Naive thymus-derived CD8-positive, alpha-beta T cell (primary cell): ENCODE results near the gene MVB12B. TPM values are rescaled to one million over a fixed set of nuclear protein-coding genes. Genes with fewer than 3 reads are reported as not detected.

Source experiments
- ATAC-seq, 2 donors: fragments of 150-1000 bp; cut with Tn5 transposase in 1 of 2; sonication (Bioruptor Pico), chemical (Tn5 transposase) in 1 of 2; 1 replicate in 1 of 2; 2 replicates in 1 of 2; pipeline ENCODE4 v1.10.0; 2021; ENCODE audit warnings: mild to moderate bottlenecking in 2 of 2, moderate library complexity in 2 of 2
- POLR2A ChIA-PET: fragments of 350-600 bp; sonication (Branson Sonifier 250); formaldehyde crosslinking; loops from one replicate; lab custom pipeline; 2021; ENCODE audit warnings: antibody characterized with exemption; lab: Charles Lee
- DNase-seq, 10 donors: peaks; one replicate each; pipeline versions ENCODE4 v3.0.0 to v3.0.0-alpha.2; 2020 to 2022
- H3K27ac Mint-ChIP-seq, 10 donors: one replicate each; pipeline ENCODE4 v1.8.0; 2020 to 2022; ENCODE audit warnings: mild to moderate bottlenecking in 10 of 10, mixed read lengths in 10 of 10, moderate library complexity in 4 of 10, inconsistent platforms in 1 of 10
- H3K27me3 Mint-ChIP-seq, 5 donors: one replicate each; pipeline ENCODE4 v1.8.0; 2021 to 2022; ENCODE audit warnings: mixed read lengths in 5 of 5
- H3K36me3 Mint-ChIP-seq, 3 donors: one replicate each; pipeline ENCODE4 v1.8.0; 2020 to 2022; ENCODE audit warnings: mixed read lengths in 3 of 3, mild to moderate bottlenecking in 2 of 3, inconsistent platforms in 1 of 3
- H3K4me1 Mint-ChIP-seq, 4 donors: one replicate each; pipeline ENCODE4 v1.8.0; 2021 to 2022; ENCODE audit warnings: mixed read lengths in 4 of 4
- H3K4me3 Mint-ChIP-seq, 10 donors: one replicate each; pipeline ENCODE4 v1.8.0; 2020 to 2022; ENCODE audit warnings: mild to moderate bottlenecking in 10 of 10, mixed read lengths in 10 of 10, moderate library complexity in 6 of 10, inconsistent platforms in 1 of 10
- H3K9me3 Mint-ChIP-seq, 9 donors: one replicate each; pipeline ENCODE4 v1.8.0; 2020 to 2022; ENCODE audit warnings: mixed read lengths in 9 of 9, mild to moderate bottlenecking in 3 of 9, inconsistent platforms in 1 of 9, moderate library complexity in 1 of 9
- polyA plus RNA-seq, 3 donors: library from polyadenylated mRNA; unstranded; fragments of 300-500 nt; fragmentation: Illumina TruSeq; gene quantifications; one replicate each; pipeline ENCODE4 v1.2.3, GENCODE V29; 2021
- total RNA-seq, 8 experiments: library from RNA in 2 of 8; stranded (reverse) in 2 of 8; gene quantifications; one replicate each; pipeline ENCODE4 v1.2.3 and lab custom pipeline; 2021 to 2026

The MVB12B gene
- total and polyA plus RNA-seq, 5 experiments from 2014 or later, result 7.2 to 28.6 (median 12.5) TPM

DNA sequence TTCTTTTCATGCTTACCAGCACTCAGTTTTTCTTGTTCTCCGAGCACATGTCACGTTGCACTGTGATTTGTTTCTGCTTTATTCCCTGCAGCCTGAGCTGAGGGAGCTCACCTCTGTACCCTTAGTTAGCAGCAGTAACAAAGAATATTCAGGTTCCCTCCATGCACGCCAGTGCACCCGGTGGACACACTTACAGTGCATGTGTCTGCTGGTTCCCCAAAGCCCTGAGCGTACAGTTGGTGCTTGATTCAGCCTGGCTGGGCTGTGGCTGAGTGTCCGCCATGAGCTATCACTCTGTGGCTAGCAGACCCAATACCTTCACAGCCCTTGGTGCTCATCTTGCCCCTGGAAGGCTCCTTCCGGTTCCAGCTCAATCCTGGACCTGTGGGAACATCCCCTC is 93.5 kb downstream of the MVB12B start:
- no peak overlapping the region for H3K4me3 Mint-ChIP-seq

DNA sequence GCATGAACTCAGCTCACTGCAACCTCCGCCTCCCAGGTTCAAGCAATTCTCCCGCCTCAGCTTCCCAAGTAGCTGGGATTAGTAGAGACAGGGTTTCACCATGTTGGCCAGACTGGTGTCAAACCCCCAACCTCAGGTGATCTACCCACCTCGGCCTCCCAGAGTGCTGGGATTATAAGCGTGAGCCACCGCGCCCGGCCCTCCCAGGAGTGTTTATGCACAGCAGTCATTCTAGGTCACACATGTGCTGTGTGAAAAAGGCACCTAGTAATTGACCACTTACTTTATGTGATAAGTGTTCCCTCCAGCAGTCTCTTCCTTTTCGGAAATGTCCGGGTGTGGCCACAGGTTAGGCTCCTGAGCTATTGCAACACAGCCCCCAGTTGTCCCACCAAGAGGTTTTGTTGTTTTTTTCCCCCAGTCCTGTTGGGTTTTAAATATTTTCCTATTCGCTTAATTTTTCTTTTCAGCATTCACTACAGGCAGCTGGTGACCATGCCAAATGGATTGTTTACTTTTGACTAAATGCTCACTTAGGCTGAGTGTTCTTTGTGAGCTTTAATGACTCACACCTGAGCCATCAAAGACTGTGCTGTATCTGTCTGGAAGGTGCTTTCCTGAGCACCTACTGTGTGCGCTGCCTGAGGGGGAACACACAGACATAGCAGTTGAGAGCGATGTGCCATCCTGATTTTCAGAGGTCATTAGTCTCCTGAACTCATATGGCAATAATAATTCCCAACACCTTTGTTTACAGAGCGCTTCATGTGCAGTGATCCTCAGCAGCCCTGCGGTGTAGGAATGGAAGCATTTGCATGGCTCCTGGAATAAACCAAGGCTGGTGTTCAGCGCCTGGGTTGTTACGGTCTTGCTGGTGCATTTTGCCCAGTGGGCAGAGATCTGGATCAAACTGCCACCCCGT is 94.3 kb downstream of the MVB12B start:
- no peaks in the 10 kb centered on the region for H3K9me3 Mint-ChIP-seq
- no peak for DNase-seq
- no peaks in the 10 kb centered on the region for H3K27me3 Mint-ChIP-seq
- H3K27ac Mint-ChIP-seq, result peak overlapping the region in 3 of 10 donors; percentile 42 to 60 (median 56)
- no peak for ATAC-seq
- peaks cover 31 to 69% (median 43%) of the 10 kb centered on the region in 4 donors for H3K4me1 Mint-ChIP-seq
- H3K36me3 Mint-ChIP-seq, result peaks cover 0 to 25% (median 11%) of the 10 kb centered on the region in 3 donors
- no peak overlapping the region for H3K4me3 Mint-ChIP-seq
- POLR2A ChIA-PET, result interaction anchor here (1.1 kb wide), 1 partner anchor 78 kb away, joined by 4 read pairs; no protein-coding TSS in a partner anchor

More for the DNA sequence above, 93.5 kb downstream of the MVB12B start:
- no peak for ATAC-seq
- Mint-ChIP-seq H3K27ac (peak overlapping the region in 2 of 10 donors; percentile 20 to 47), H3K36me3 (peaks cover 0 to 30% (median 9%) of the 10 kb centered on the region in 3 donors), H3K4me1 (peaks cover 33 to 77% (median 49%) of the 10 kb centered on the region in 4 donors), H3K9me3 (no peaks in the 10 kb centered on the region), H3K27me3 (no peaks in the 10 kb centered on the region)
- DNase-seq, result no peak
- POLR2A ChIA-PET, result interaction anchor here (1.0 to 1.1 kb wide), 2 partner anchors 51 to 78 kb away, joined by 3 to 4 read pairs; no protein-coding TSS in a partner anchor

DNA sequence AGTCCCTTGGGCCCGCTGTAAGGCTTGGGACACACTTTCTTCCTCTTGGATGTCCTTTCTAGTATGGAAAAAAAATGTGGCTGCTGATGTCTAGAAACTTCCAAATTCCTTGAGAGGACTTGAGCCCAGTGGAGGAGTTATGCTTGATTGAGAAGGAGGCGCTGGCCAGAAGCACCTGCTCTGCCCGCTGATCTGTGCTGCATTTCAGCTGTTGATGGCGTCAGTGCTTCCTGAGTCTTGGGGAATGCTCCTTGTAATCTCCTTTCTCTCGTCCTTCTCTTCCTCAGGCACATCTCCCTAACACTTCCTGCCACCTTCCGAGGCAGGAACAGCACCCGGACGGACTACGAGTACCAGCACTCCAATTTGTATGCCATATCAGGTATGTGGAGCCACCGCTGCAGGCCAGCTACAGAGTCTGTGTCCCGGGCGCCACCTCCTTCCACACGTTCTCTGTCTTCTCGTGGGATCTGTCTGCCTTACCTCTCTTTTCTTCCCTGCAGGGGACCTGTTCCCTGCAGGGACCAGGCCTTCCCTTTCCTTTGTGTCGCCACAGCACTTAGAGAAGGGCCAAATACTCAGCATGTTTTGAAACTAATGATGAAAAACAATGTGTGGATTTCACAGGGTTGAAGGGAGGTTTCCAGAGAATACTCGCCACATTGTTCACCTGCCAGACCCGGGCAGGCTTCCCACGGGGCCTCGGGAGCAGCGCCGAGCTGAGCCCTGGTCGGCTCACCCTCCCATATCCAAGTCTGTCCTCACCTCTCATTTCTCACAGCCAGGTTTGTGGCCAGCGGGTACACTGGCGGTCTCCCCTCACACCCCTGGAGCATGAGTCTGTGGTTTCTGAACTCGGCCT is 95.2 kb downstream of the MVB12B start:
- Mint-ChIP-seq H3K4me3 (peak overlapping the region in 1 of 10 donors; percentile 39), H3K27me3 (no peaks in the 10 kb centered on the region), H3K9me3 (no peaks in the 10 kb centered on the region), H3K4me1 (peaks cover 31 to 70% (median 44%) of the 10 kb centered on the region in 4 donors), H3K27ac (peak overlapping the region in 6 of 10 donors; percentile 11 to 73 (median 56)), H3K36me3 (peaks cover 0 to 26% (median 12%) of the 10 kb centered on the region in 3 donors)
- POLR2A ChIA-PET, result no interaction called here
- ATAC-seq (no peak), DNase-seq (no peak)

DNA sequence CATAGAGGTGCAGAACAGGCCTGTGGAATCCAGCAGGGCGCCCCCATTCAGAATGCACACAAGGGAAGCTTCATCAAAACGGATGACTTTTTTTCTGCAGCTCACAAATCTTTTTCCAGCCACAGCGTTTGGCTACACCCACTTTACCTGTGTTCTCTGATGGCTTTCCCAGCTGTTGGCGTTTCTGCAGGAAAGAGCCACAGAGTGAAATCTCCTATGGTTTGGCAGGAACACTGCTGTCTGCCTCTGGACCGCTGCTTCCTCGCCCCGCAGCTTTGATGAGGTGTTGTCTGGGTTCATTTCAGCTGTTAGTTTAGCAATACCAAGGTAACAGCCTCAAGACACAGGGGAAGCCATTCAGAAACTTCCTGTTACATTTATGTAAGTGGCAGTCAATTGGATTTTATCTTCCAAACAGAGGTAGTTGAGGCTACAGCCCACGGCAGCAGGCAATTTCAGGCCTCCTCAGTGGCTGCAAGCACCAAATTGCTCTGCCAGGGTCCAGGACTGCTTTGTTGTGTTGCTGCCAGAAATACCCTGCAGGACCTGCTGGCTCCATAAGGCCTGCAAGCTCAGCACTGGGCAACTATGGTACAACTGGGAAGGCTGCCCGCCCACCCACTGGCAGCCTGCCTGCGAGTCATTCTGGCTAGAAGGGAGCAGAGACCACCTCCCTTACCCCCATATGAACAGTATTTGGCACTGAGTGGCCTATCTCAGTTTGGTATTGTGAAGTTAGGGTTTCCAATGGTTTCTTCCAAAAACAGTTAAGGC is 96.7 kb downstream of the MVB12B start:
- Mint-ChIP-seq H3K9me3 (no peaks in the 10 kb centered on the region), H3K4me3 (peak overlapping the region in 9 of 10 donors; percentile 29 to 76 (median 59)), H3K27ac (peak overlapping the region; percentile 42 to 94 (median 87)), H3K27me3 (no peaks in the 10 kb centered on the region), H3K36me3 (peaks cover 0 to 29% (median 10%) of the 10 kb centered on the region in 3 donors), H3K4me1 (peaks cover 25 to 61% (median 39%) of the 10 kb centered on the region in 4 donors)
- POLR2A ChIA-PET, result interaction anchor here (0.6 to 1.6 kb wide), 6 partner anchors 11 to 96 kb away, joined by 3 to 5 read pairs (median 4); no protein-coding TSS in a partner anchor
- DNase-seq, result peak in 5 of 10 donors; percentile 38 to 69 (median 51)
- ATAC-seq, result peak; percentile 91 to 95

DNA sequence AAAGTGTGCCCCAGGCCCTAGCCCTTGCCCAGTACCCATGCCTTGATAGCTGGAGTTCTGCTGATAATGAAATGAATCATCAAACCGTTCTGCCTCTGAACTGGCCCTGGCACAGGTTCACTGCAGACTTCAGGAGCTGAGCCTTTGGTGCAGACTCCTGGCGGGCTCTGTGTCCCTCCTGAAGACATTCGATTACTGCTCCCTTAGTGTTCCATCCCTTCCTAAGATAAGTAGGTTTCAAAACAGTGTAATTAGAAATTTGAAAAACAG is 97.2 kb downstream of the MVB12B start:
- H3K4me3 Mint-ChIP-seq, result peak overlapping the region in 5 of 10 donors; percentile 1 to 59 (median 23)
- peaks cover 0 to 29% (median 13%) of the 10 kb centered on the region in 3 donors for H3K36me3 Mint-ChIP-seq
- H3K27me3 Mint-ChIP-seq, result no peaks in the 10 kb centered on the region
- H3K9me3 Mint-ChIP-seq, result no peaks in the 10 kb centered on the region
- ATAC-seq (no peak), DNase-seq (no peak)
- peak overlapping the region in 9 of 10 donors; percentile 72 to 94 (median 90) for H3K27ac Mint-ChIP-seq
- POLR2A ChIA-PET, result interaction anchor here (1.3 to 1.6 kb wide), 4 partner anchors 11 to 67 kb away, joined by 3 to 5 read pairs (median 4); no protein-coding TSS in a partner anchor
- H3K4me1 Mint-ChIP-seq, result peaks cover 22 to 56% (median 38%) of the 10 kb centered on the region in 4 donors

DNA sequence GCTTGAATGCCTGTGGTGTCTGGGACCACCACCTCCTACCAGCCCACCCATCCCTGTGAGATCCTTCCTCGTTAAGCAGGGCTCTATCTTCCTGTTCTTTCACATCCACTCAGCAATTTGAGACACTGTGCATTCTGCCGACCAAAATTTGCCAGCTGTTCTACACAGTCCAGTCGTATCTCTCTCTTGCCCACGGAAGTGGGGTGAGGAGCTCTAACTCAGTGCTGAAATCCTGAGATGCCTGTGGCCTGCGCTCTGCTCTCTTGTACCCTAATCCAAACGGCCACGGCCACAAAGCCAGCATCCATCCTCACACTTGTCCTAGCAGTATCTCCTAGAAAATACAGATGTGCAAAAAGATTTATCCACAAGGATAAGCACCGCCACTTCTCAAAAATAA is 97.9 kb downstream of the MVB12B start:
- DNase-seq (no peak), ATAC-seq (no peak)
- H3K4me1 Mint-ChIP-seq, result peaks cover 22 to 50% (median 38%) of the 10 kb centered on the region in 4 donors
- H3K4me3 Mint-ChIP-seq, result peak overlapping the region in 3 of 10 donors; percentile 23 to 59 (median 49)
- POLR2A ChIA-PET, result interaction anchor here (1.6 kb wide), 1 partner anchor 66 kb away, joined by 5 read pairs; no protein-coding TSS in a partner anchor
- H3K27me3 Mint-ChIP-seq, result no peaks in the 10 kb centered on the region
- H3K36me3 Mint-ChIP-seq, result peaks cover 0 to 35% (median 13%) of the 10 kb centered on the region in 3 donors
- H3K27ac Mint-ChIP-seq, result peak overlapping the region in 8 of 10 donors; percentile 33 to 94 (median 91)
- H3K9me3 Mint-ChIP-seq, result no peaks in the 10 kb centered on the region

DNA sequence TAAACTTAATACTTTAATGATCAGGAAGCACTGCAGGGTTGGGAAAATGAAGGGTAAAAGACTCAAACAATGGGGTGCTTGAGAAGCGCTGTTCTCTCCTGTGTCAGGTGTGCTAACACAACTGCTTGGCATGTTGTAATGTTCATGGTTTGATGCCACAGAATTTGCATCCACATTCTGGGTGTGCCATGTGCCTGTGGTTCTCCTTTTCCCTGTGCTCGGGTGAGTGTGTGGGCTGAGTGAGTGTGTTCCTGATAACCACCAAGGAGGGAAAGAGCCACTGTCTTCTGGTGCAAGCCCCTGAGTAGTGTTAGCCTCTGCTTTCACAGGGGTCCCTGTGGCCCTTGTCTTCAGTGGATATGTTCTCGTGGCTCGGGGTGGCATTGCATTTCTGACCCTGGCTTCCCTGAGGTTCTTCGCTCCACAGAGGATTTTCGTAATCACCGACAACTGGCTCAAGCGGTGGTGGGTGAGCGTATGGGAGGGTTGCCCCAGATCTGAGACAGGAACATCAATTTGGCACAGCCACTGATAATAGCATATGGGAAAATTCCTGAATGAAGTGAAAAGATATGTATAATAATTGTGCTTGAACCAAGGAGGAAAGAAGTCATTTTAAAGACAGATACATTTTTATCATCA is 102.0 kb downstream of the MVB12B start:
- POLR2A ChIA-PET, result no interaction called here

DNA sequence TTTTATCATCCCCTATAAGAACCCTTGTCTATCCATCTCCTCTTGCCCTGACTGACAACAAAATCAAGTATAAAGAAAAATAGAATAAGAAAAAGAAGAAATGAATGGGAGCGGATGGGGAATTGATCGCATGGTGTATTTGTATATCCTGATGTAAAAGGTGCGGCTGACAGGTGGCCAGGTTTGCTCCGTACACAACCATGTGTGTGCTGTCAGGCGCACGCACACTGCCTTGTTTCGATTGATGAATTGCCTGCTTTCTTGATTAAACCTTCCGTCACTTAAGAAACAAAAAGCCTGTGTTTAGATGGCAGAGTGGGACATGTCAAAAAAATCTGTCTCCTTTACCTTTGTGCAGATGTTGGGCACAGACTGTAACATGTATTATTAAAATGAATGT is 102.6 kb downstream of the MVB12B start:
- no peak for DNase-seq
- POLR2A ChIA-PET, result no interaction called here
- Mint-ChIP-seq H3K9me3 (no peaks in the 10 kb centered on the region), H3K27ac (peak overlapping the region in 1 of 10 donors; percentile 43), H3K4me3 (no peak overlapping the region), H3K27me3 (no peaks in the 10 kb centered on the region), H3K4me1 (peaks cover 7 to 35% (median 13%) of the 10 kb centered on the region in 4 donors), H3K36me3 (peaks cover 0 to 30% (median 12%) of the 10 kb centered on the region in 3 donors)
- no peak for ATAC-seq

More for the DNA sequence above, 102.0 kb downstream of the MVB12B start:
- ATAC-seq, result no peak
- Mint-ChIP-seq H3K9me3 (no peaks in the 10 kb centered on the region), H3K27me3 (no peaks in the 10 kb centered on the region), H3K4me1 (peaks cover 13 to 40% (median 18%) of the 10 kb centered on the region in 4 donors), H3K27ac (peak overlapping the region in 3 of 10 donors; percentile 17 to 58 (median 43)), H3K4me3 (no peak overlapping the region), H3K36me3 (peaks cover 0 to 28% (median 12%) of the 10 kb centered on the region in 3 donors)
- DNase-seq, result no peak

DNA sequence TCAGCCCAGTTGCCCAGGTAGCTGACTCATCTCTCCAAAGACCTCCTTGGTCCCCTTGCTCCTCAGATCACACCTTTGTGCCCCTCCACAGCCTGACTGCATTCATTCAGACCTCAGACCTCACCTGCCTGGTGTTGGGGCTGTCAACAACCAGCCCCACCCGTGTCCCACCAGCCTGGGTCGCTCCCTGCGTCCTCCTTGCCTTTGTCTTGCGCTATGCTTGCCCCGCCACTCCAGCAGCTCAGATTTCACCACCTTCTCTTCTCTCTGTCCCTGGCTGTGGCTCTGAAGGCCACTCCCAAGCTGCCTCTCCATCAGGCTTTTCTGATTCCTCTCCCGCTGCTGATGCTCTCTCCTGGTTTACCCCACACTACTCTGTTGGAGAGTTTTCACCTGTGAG is 103.5 kb downstream of the MVB12B start:
- Mint-ChIP-seq H3K4me3 (no peak overlapping the region), H3K27ac (peak overlapping the region in 1 of 10 donors; percentile 17), H3K9me3 (no peaks in the 10 kb centered on the region), H3K36me3 (peaks cover 0 to 23% (median 12%) of the 10 kb centered on the region in 3 donors), H3K27me3 (no peaks in the 10 kb centered on the region), H3K4me1 (peaks cover 4 to 27% (median 7%) of the 10 kb centered on the region in 4 donors)
- POLR2A ChIA-PET, result interaction anchor here (1.3 kb wide), 1 partner anchor 13 kb away, joined by 5 read pairs; no protein-coding TSS in a partner anchor
- ATAC-seq, result no peak
- no peak for DNase-seq

DNA sequence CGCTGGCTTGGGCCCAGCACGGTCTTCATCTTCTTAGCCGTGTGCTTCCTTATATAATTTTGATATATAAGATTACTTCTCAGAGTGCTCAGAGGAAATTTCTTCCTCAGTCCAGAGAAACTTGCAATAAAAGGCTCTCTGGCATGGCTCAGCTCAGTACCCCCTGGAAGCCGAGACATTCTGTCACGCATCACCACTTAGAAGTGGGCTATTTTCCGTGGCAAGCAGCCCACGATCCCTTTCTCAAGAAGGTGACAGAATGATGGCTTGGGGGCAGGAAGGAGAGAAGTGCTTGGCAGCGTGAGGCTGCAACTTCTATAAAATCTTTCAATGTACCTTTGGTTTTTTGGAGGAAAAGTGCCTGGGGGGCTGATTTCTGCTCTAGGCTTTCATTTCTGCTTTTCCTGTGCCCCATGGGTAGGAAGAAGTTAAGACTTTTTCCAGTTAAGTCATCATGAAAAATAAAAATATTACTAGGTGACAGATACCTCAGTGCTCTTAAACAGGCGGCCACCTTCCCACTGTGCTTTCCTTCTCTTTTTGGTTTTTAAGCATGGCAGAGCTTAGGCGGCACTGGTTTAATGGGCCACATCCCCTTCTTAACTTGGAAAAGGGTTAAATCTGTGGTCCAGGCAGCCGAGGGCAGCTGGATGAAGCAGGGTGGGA is 104.6 kb downstream of the MVB12B start:
- no peaks in the 10 kb centered on the region for H3K27me3 Mint-ChIP-seq
- peaks cover 4 to 27% (median 10%) of the 10 kb centered on the region in 4 donors for H3K4me1 Mint-ChIP-seq
- DNase-seq (no peak), ATAC-seq (no peak)
- H3K36me3 Mint-ChIP-seq, result peaks cover 0 to 28% (median 9%) of the 10 kb centered on the region in 3 donors
- peak overlapping the region in 1 of 10 donors; percentile 75 for H3K27ac Mint-ChIP-seq
- POLR2A ChIA-PET, result interaction anchor here (1.0 to 1.3 kb wide), 2 partner anchors 12 to 34 kb away, joined by 3 to 5 read pairs; no protein-coding TSS in a partner anchor
- H3K9me3 Mint-ChIP-seq, result no peaks in the 10 kb centered on the region
- H3K4me3 Mint-ChIP-seq, result no peak overlapping the region
